Measurements from ENCODE around the gene FOXJ3. TPM values are rescaled to one million over a fixed set of nuclear protein-coding genes. Genes with fewer than 3 reads are reported as not detected.

Gene FOXJ3
- total and polyA plus RNA-seq, 2 of the 13 experiments (the other 11 are each of a cell fraction or from before 2014, with no cell fraction given), result 16.6 to 48.5 TPM

DNA sequence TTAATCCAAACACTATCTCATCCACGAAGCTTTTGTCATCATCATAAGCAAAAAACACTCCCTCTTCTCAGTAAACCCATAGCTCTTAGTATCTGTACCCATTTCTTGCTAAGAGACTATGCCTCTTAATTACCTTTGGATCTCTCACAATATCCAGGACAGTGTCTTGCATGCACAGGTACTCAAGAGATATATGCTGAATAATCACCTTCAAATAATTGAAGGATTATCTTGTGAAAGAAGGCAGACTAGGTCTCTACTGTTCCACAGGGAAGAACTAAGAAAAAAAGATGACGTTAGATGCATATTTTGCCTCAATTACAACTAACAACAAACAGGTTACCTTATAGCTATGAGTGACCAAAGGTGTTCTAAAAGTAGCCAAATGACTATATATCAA lies 11.5 kb downstream of the FOXJ3 start:
- no peak overlapping the region for H3K9ac ChIP-seq (ENCODE audit: insufficient read depth, low read depth, low read length)
- no peak overlapping the region for H2AFZ ChIP-seq (ENCODE audit: low read length)
- no peak for FAIRE-seq
- no peaks in the 10 kb centered on the region for H3K9me3 ChIP-seq (ENCODE audit: low read length)
- peaks cover 0 to 1% of the 10 kb centered on the region in 2 experiments; a peak in 3 of 5 replicates for H3K36me3 ChIP-seq (replicated peaks in 1 of 2; ENCODE audit: control insufficient read depth in 1 of 2, insufficient read depth in 2 of 2, low read length in 2 of 2)
- DNase-seq (ENCODE audit: low spot score), result no peak
- ATAC-seq, result no peak
- POLR2A ChIA-PET, result no interaction called here
- TF ChIP-seq ZNF337 (CRISPR knock-in tag; IDR thresholded peaks at IDR 0.05; ENCODE audit: borderline replicate concordance, low read depth) (no peak), NFYB (CRISPR knock-in tag; IDR thresholded peaks at IDR 0.05) (no peak), SOX13 (IDR thresholded peaks at IDR 0.05) (no peak), SOX13 (CRISPR knock-in tag; conservative IDR thresholded peaks at IDR 0.05 in 1 of 2, IDR thresholded peaks at IDR 0.05 in 1 of 2) (no peak), SNRNP70 (IDR thresholded peaks at IDR 0.05; ENCODE audit: low read depth, low read length) (no peak), NFATC3 (CRISPR knock-in tag; IDR thresholded peaks at IDR 0.05) (no peak), ZC3H4 (CRISPR knock-in tag; IDR thresholded peaks at IDR 0.05; ENCODE audit: borderline replicate concordance) (no peak), NKX3-1 (CRISPR knock-in tag; IDR thresholded peaks at IDR 0.05) (no peak), ARNT (IDR thresholded peaks at IDR 0.05) (no peak), KIAA2018 (CRISPR knock-in tag; IDR thresholded peaks at IDR 0.05; ENCODE audit: borderline replicate concordance) (no peak)
- TF ChIP-seq, protein P1, sequence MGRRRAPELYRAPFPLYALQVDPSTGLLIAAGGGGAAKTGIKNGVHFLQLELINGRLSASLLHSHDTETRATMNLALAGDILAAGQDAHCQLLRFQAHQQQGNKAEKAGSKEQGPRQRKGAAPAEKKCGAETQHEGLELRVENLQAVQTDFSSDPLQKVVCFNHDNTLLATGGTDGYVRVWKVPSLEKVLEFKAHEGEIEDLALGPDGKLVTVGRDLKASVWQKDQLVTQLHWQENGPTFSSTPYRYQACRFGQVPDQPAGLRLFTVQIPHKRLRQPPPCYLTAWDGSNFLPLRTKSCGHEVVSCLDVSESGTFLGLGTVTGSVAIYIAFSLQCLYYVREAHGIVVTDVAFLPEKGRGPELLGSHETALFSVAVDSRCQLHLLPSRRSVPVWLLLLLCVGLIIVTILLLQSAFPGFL (CRISPR knock-in tag; IDR thresholded peaks at IDR 0.05), result no peak
- no peak overlapping the region for H3K4me2 ChIP-seq (ENCODE audit: low read depth, low read length)
- BruUV-seq (replicated peaks), result no TSS peak
- intact Hi-C loops (cut with micrococcal nuclease; ENCODE audit: unreplicated experiment) (no loop called here), in situ Hi-C loops (cut with HindIII; ENCODE audit: extremely low pct_ligation_motif_present, low pct_unique_long_range_greater_than_20kb) (no loop called here)
- CTCF ChIA-PET (ENCODE audit: low intra/inter-chr PET ratio, low total read pairs), result no interaction called here
- H3K27ac ChIP-seq (ENCODE audit: extremely low read length, insufficient read depth, low read length), result no peak overlapping the region
- H4K20me1 ChIP-seq (ENCODE audit: insufficient read depth, low read length), result peaks cover 49% of the 10 kb centered on the region
- 94% methylated on average over 2 of the region's 2 CpGs for WGBS (ENCODE audit: low lambda C conversion rate)
- peaks cover 87% of the 10 kb centered on the region for H3K4me1 ChIP-seq (ENCODE audit: insufficient read depth, low read length)
- peaks cover 96% of the 10 kb centered on the region for H3K79me2 ChIP-seq (ENCODE audit: insufficient read depth, low read length)
- no peaks in the 10 kb centered on the region for H3K27me3 ChIP-seq (ENCODE audit: control insufficient read depth in 1 of 2, insufficient read depth in 2 of 2, low read length in 2 of 2)
- H3K4me3 ChIP-seq (replicated peaks in 1 of 3; ENCODE audit: insufficient read depth in 1 of 3, low read depth in 2 of 3, low read length in 3 of 3), result no peak overlapping the region
